HUES64 (cell line): ENCODE measurements around the gene SP1. TPM values are rescaled to one million over a fixed set of nuclear protein-coding genes. Genes with fewer than 3 reads are reported as not detected.
"Not testable (repeated sequence)": the region's sequence is repeated elsewhere in the genome, so short reads cannot be mapped to it uniquely, and the experiment has no call there.

Source experiments
- H3K27ac ChIP-seq: 2 replicates; pipeline ENCODE4 v1.7.0; 2013; ENCODE audit warnings: low read depth, low read length, inconsistent platforms
- H3K27me3 ChIP-seq: 2 replicates; pipeline ENCODE4 v1.6.1; 2013; ENCODE audit warnings: mild to moderate bottlenecking, low read length; ENCODE audit not compliant: insufficient read depth
- H3K36me3 ChIP-seq: 2 replicates; pipeline ENCODE4 v1.6.1; 2013; ENCODE audit warnings: mild to moderate bottlenecking, low read length; ENCODE audit not compliant: insufficient read depth
- H3K4me1 ChIP-seq: 2 replicates; pipeline ENCODE4 v1.6.1; 2013; ENCODE audit warnings: mild to moderate bottlenecking, low read length, moderate library complexity; ENCODE audit not compliant: insufficient read depth
- H3K4me3 ChIP-seq: 2 replicates; pipeline ENCODE4 v1.5.1; 2013; ENCODE audit warnings: mild to moderate bottlenecking, low read length, moderate library complexity
- H3K9ac ChIP-seq: 2 replicates; pipeline ENCODE4 v1.6.1; 2013; ENCODE audit warnings: mild to moderate bottlenecking, low read depth, low read length
- H3K9me3 ChIP-seq: 2 replicates; pipeline ENCODE4 v1.6.1; 2013; ENCODE audit warnings: low read depth, low read length; ENCODE audit not compliant: insufficient read depth
- WGBS: fragments of 150-250, 120-280 bp; methylation state at CpG from one replicate; pipeline ENCODE4 v1.1.7; 2013; ENCODE audit warnings: missing lambda C conversion rate; 5-methylcytosine and 5-hydroxymethylcytosine counted together
- polyA plus RNA-seq, 2 experiments: library from polyadenylated mRNA; stranded (reverse); fragments of 50-300 nt; gene quantifications; one replicate each; pipeline ENCODE4 v1.2.3, GENCODE V29; 2013

Gene SP1
- 32.4 TPM for polyA plus RNA-seq (2013, experiment 1 of 2)
- 37.5 TPM for polyA plus RNA-seq (2013, experiment 2 of 2)

- H3K27ac ChIP-seq: peak within 1 kb of the TSS; percentile 99
- WGBS: under 1% methylated on average over 59 of the region's 71 CpGs
- peak within 1 kb of the TSS; percentile 77 for H3K4me3 ChIP-seq
- H3K9me3 ChIP-seq: no peaks in the 10 kb centered on the region
- peaks cover 17% of the 10 kb centered on the region for H3K4me1 ChIP-seq
- H3K36me3 ChIP-seq: peaks cover 29% of the 10 kb centered on the region
- H3K27me3 ChIP-seq: no peaks in the 10 kb centered on the region
- H3K9ac ChIP-seq: peak within 1 kb of the TSS; percentile 82
Observed at GRCh38 chr12:53380104-53380793, at the start of gene SP1. TSS of gene SP1 (plus strand) at chr12:53380176. CDS start at chr12:53380292, 116 bp downstream.

- H3K9ac ChIP-seq: no peak overlapping the region
- no peak overlapping the region for H3K27ac ChIP-seq
- H3K36me3 ChIP-seq: no peaks in the 10 kb centered on the region
- H3K4me1 ChIP-seq: peaks cover 12% of the 10 kb centered on the region
- H3K9me3 ChIP-seq: no peaks in the 10 kb centered on the region
- H3K4me3 ChIP-seq: no peak overlapping the region
- H3K27me3 ChIP-seq: peaks cover 38% of the 10 kb centered on the region
- 90% methylated on average over 5 of the region's 5 CpGs for WGBS
Observed at GRCh38 chr12:53330671-53331070, 49.3 kb upstream of the SP1 start.

GRCh38 chr12:53332339-53332738 lies 47.6 kb upstream of the SP1 start:
- H3K36me3 ChIP-seq, H3K27ac ChIP-seq, H3K9ac ChIP-seq, H3K4me3 ChIP-seq, H3K9me3 ChIP-seq: not testable (repeated sequence)
- peaks cover 12% of the 10 kb centered on the region for H3K4me1 ChIP-seq
- peaks cover 24% of the 10 kb centered on the region; the same call in 1 of the 2 replicates for H3K27me3 ChIP-seq

- H3K27me3 ChIP-seq: peaks cover 20% of the 10 kb centered on the region; the same call in 1 of the 2 replicates
- 87% methylated on average over 14 of the region's 15 CpGs for WGBS
- no peak overlapping the region for H3K9ac ChIP-seq
Observed at GRCh38 chr12:53332744-53333143, 47.2 kb upstream of the SP1 start.

GRCh38 chr12:53333289-53333688 lies 46.7 kb upstream of the SP1 start:
- Histone ChIP-seq H3K9me3 (no peaks in the 10 kb centered on the region), H3K36me3 (no peaks in the 10 kb centered on the region), H3K27ac (no peak overlapping the region), H3K27me3 (peaks cover 15% of the 10 kb centered on the region; the same call in 1 of the 2 replicates), H3K9ac (no peak overlapping the region), H3K4me3 (no peak overlapping the region), H3K4me1 (peaks cover 16% of the 10 kb centered on the region)
- WGBS: 94% methylated on average over 3 of the region's 4 CpGs

More at GRCh38 chr12:53332744-53333143, 47.2 kb upstream of the SP1 start:
- Histone ChIP-seq H3K4me3 (no peak overlapping the region), H3K4me1 (peaks cover 13% of the 10 kb centered on the region), H3K36me3 (no peaks in the 10 kb centered on the region), H3K27ac (no peak overlapping the region), H3K9me3 (no peaks in the 10 kb centered on the region)

GRCh38 chr12:53333845-53334244 lies 46.1 kb upstream of the SP1 start:
- H3K36me3 ChIP-seq: no peaks in the 10 kb centered on the region
- peaks cover 9% of the 10 kb centered on the region; the same call in 1 of the 2 replicates for H3K27me3 ChIP-seq
- H3K4me1 ChIP-seq: peaks cover 21% of the 10 kb centered on the region
- no peak overlapping the region for H3K27ac ChIP-seq
- H3K9me3 ChIP-seq: no peaks in the 10 kb centered on the region
- WGBS: 82% methylated on average over 7 of the region's 7 CpGs
- no peak overlapping the region for H3K9ac ChIP-seq
- H3K4me3 ChIP-seq: no peak overlapping the region

- Histone ChIP-seq H3K36me3 (no peaks in the 10 kb centered on the region), H3K4me3 (no peak overlapping the region), H3K9ac (no peak overlapping the region), H3K27me3 (peaks cover 3% of the 10 kb centered on the region; the same call in 1 of the 2 replicates), H3K9me3 (no peaks in the 10 kb centered on the region), H3K27ac (no peak overlapping the region), H3K4me1 (peaks cover 21% of the 10 kb centered on the region)
- 72% methylated on average over 8 of the region's 8 CpGs for WGBS
Observed at GRCh38 chr12:53334822-53335221, 45.2 kb upstream of the SP1 start.

GRCh38 chr12:53336181-53336681 lies 43.7 kb upstream of the SP1 start, which contains the start of gene SP7:
TSS of gene SP7 (minus strand) at chr12:53336354. CDS start at chr12:53335646, 708 bp downstream.
- H3K4me3 ChIP-seq: no peak within 1 kb of the TSS
- H3K27me3 ChIP-seq: peaks cover 7% of the 10 kb centered on the region; the same call in 1 of the 2 replicates
- 71% methylated on average over 12 of the region's 15 CpGs for WGBS
- H3K36me3 ChIP-seq: no peaks in the 10 kb centered on the region
- H3K27ac ChIP-seq: no peak within 1 kb of the TSS
- H3K4me1 ChIP-seq: peaks cover 21% of the 10 kb centered on the region
- H3K9ac ChIP-seq: peak within 1 kb of the TSS; percentile 20; the same call in 1 of the 2 replicates
- no peaks in the 10 kb centered on the region for H3K9me3 ChIP-seq

- no peak overlapping the region for H3K27ac ChIP-seq
- H3K27me3 ChIP-seq: peaks cover 7% of the 10 kb centered on the region
- no peak overlapping the region for H3K9ac ChIP-seq
- H3K4me3 ChIP-seq: no peak overlapping the region
- 56% methylated on average over 11 of the region's 11 CpGs for WGBS
- H3K4me1 ChIP-seq: peaks cover 21% of the 10 kb centered on the region
- H3K9me3 ChIP-seq: no peaks in the 10 kb centered on the region
- no peaks in the 10 kb centered on the region for H3K36me3 ChIP-seq
Observed at GRCh38 chr12:53338017-53338416, 42.0 kb upstream of the SP1 start.

- no peaks in the 10 kb centered on the region for H3K36me3 ChIP-seq
- H3K27ac ChIP-seq: no peak overlapping the region
- peaks cover 15% of the 10 kb centered on the region for H3K27me3 ChIP-seq
- no peaks in the 10 kb centered on the region for H3K9me3 ChIP-seq
- peaks cover 21% of the 10 kb centered on the region for H3K4me1 ChIP-seq
- H3K9ac ChIP-seq: no peak overlapping the region
- WGBS: 61% methylated on average over 5 of the region's 6 CpGs
- no peak overlapping the region for H3K4me3 ChIP-seq
Observed at GRCh38 chr12:53338916-53339315, 41.1 kb upstream of the SP1 start.

- Histone ChIP-seq H3K9me3 (no peaks in the 10 kb centered on the region), H3K4me1 (peaks cover 27% of the 10 kb centered on the region), H3K9ac (no peak overlapping the region), H3K27me3 (peaks cover 23% of the 10 kb centered on the region), H3K36me3 (no peaks in the 10 kb centered on the region), H3K27ac (no peak overlapping the region), H3K4me3 (no peak overlapping the region)
- WGBS: 86% methylated on average over 9 of the region's 9 CpGs
Observed at GRCh38 chr12:53340398-53340797, 39.6 kb upstream of the SP1 start.
